Common myeloid progenitor, CD34-positive (primary cell): Measurements from ENCODE around the gene KLHL7.

Source experiments
- CTCF ChIA-PET: fragments of 350-600 bp; sonication (Branson Sonifier 250); formaldehyde crosslinking; loops from one replicate; lab custom pipeline; 2021; ENCODE audit warnings: antibody characterized with exemption; lab: Charles Lee
- POLR2A ChIA-PET: fragments of 350-600 bp; sonication (Branson Sonifier 250); formaldehyde crosslinking; loops from one replicate; lab custom pipeline; 2021; ENCODE audit warnings: antibody characterized with exemption; lab: Charles Lee
- DNase-seq, 3 donors: peaks; one replicate each; pipeline versions ENCODE4 v3.0.0 to v3.0.0-alpha.2; 2013
- H3K27ac ChIP-seq, 2 experiments: 1 replicate in 1 of 2; 2 replicates in 1 of 2; pipeline ENCODE4 v1.7.0; 2013; ENCODE audit warnings: inconsistent platforms in 2 of 2, low read length in 2 of 2, mild to moderate bottlenecking in 2 of 2, low read depth in 1 of 2, moderate library complexity in 1 of 2; ENCODE audit not compliant: severe bottlenecking in 2 of 2, insufficient read depth in 1 of 2, poor library complexity in 1 of 2
- H3K27me3 ChIP-seq, 5 experiments: replicated peaks in 2 of 5; 1 replicate in 3 of 5; 2 replicates in 2 of 5; pipeline versions ENCODE4 v1.6.1 to v1.7.0; 2013; ENCODE audit warnings: low read length in 4 of 5, mild to moderate bottlenecking in 2 of 5, moderate library complexity in 2 of 5, inconsistent platforms in 1 of 5; ENCODE audit not compliant: insufficient read depth in 5 of 5, control insufficient read depth in 4 of 5
- H3K36me3 ChIP-seq, 4 experiments: 1 replicate in 2 of 4; 2 replicates in 2 of 4; pipeline versions ENCODE4 v1.6.1 to v1.7.0; 2013; ENCODE audit warnings: low read length in 3 of 4, control low read depth in 1 of 4, mild to moderate bottlenecking in 1 of 4; ENCODE audit not compliant: control insufficient read depth in 4 of 4, insufficient read depth in 4 of 4
- H3K4me1 ChIP-seq, 4 experiments: 1 replicate in 3 of 4; 2 replicates in 1 of 4; pipeline versions ENCODE4 v1.6.1 to v1.7.1; 2013; ENCODE audit warnings: low read length in 3 of 4, mild to moderate bottlenecking in 3 of 4, control low read depth in 1 of 4, inconsistent platforms in 1 of 4, moderate library complexity in 1 of 4; ENCODE audit not compliant: control insufficient read depth in 4 of 4, insufficient read depth in 4 of 4; ENCODE audit errors: control extremely low read depth in 1 of 4
- H3K4me3 ChIP-seq, 7 experiments: 1 replicate in 4 of 7; 2 replicates in 3 of 7; pipeline versions ENCODE4 v1.5.1 to v1.7.0; 2013; ENCODE audit warnings: mild to moderate bottlenecking in 7 of 7, low read length in 6 of 7, moderate library complexity in 6 of 7, inconsistent platforms in 2 of 7, low read depth in 2 of 7, control low read depth in 1 of 7; ENCODE audit not compliant: insufficient read depth in 4 of 7, control insufficient read depth in 1 of 7; ENCODE audit errors: extremely low read depth in 1 of 7
- H3K9me3 ChIP-seq, 5 experiments: 1 replicate in 4 of 5; 2 replicates in 1 of 5; pipeline versions ENCODE4 v1.6.1 to v1.7.1; 2013; ENCODE audit warnings: low read length in 4 of 5, mild to moderate bottlenecking in 2 of 5, inconsistent platforms in 1 of 5, low read depth in 1 of 5, moderate library complexity in 1 of 5; ENCODE audit not compliant: control insufficient read depth in 4 of 5, insufficient read depth in 2 of 5; ENCODE audit errors: control extremely low read depth in 1 of 5
- WGBS: methylation state at CpG from one replicate; pipeline ENCODE4 v1.1.5; 2013; ENCODE audit not compliant: insufficient coverage; 5-methylcytosine and 5-hydroxymethylcytosine counted together

KLHL7 gene

GRCh38 chr7:23204241-23204640 lies 98.7 kb downstream of the KLHL7 start:
- DNase-seq = no peak
- CTCF ChIA-PET = interaction anchor here (0.6 to 1.0 kb wide), 3 partner anchors 7 to 15 kb away, joined by 3 read pairs; no protein-coding TSS in a partner anchor
- Histone ChIP-seq H3K9me3 (no peaks in the 10 kb centered on the region), H3K4me1 (peaks cover 0 to 8% (median 4%) of the 10 kb centered on the region in 4 experiments), H3K27me3 (peaks cover 3 to 22% (median 5%) of the 10 kb centered on the region in 5 experiments), H3K36me3 (peaks cover 3 to 24% (median 12%) of the 10 kb centered on the region in 4 experiments), H3K27ac (no peak overlapping the region), H3K4me3 (no peak overlapping the region)
- WGBS = no CpG with 5 or more reads among the region's 1 CpG
- POLR2A ChIA-PET = no interaction called here

GRCh38 chr7:23205577-23205908 lies 100.0 kb downstream of the KLHL7 start:
- Histone ChIP-seq H3K4me3 (peak overlapping the region in 5 of 7 experiments; percentile 37 to 63 (median 51)), H3K4me1 (peaks cover 0 to 8% (median 4%) of the 10 kb centered on the region in 4 experiments), H3K27ac (peak overlapping the region in 1 of 2 experiments; percentile 46), H3K27me3 (peaks cover 3 to 22% (median 5%) of the 10 kb centered on the region in 5 experiments), H3K36me3 (peaks cover 0 to 11% (median 2%) of the 10 kb centered on the region in 4 experiments), H3K9me3 (no peaks in the 10 kb centered on the region)
- DNase-seq = no peak
- ChIA-PET POLR2A (no interaction called here), CTCF (interaction anchor here (1.4 to 1.5 kb wide), 3 partner anchors 10 to 106 kb away, joined by 4 to 6 read pairs (median 5); no protein-coding TSS in a partner anchor)
- WGBS = no CpG with 5 or more reads among the region's 2 CpGs

DNA sequence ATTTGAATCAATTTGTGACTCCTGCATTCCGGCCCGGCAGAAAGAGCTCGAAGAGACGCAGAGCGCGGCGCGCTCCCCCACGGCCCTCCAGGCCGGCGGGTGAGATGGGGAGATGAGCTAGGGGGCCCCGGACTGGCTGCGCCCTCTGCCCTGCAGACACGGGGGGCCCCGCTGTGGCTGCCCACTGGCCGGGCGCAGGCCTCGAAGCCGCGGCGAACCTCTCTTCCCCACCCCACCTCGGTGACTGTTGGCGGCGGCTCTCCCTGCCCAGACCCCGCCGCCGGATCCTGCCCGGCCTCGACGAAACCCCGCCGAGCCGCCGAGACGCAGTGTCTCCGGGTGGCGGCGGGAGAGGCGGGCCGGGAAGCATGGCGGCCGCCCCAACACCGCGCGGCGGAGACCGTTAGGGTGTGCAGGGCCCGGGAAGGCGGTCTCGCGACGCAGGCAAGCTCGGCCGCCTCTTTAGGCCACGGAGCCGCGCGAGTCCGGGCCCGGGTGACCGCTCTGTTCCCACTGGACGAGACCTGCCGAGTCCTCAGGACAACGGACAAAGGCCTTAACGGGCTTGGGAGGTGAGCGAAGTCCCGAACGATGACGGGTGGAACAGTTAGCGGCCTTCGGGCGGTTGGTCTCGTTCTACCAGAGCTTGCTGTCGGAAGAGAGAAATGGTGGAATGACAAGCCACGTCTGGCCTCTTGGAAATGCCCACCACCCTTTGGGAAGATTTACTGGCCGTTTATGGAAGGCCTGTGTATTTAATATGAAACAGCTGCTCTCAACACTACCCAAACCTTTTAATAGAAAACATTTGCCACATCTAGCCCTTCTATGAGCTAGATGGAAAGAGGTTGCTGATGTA lies 100.6 kb downstream of the KLHL7 start:
- Histone ChIP-seq H3K9me3 (no peaks in the 10 kb centered on the region), H3K4me3 (peak overlapping the region in 5 of 7 experiments; percentile 37 to 63 (median 51)), H3K27ac (peak overlapping the region in 1 of 2 experiments; percentile 46), H3K27me3 (peaks cover 3 to 24% (median 5%) of the 10 kb centered on the region in 5 experiments), H3K4me1 (peaks cover 0 to 8% (median 4%) of the 10 kb centered on the region in 4 experiments), H3K36me3 (peaks cover 0 to 5% (median 2%) of the 10 kb centered on the region in 4 experiments)
- ChIA-PET CTCF (interaction anchor here (0.8 to 1.5 kb wide), 4 partner anchors 9 to 107 kb away, joined by 3 to 6 read pairs (median 4); no protein-coding TSS in a partner anchor), POLR2A (no interaction called here)
- peak in 2 of 3 donors; percentile 44 to 50 for DNase-seq
- 36% methylated on average over 68 of the region's 76 CpGs for WGBS

GRCh38 chr7:23207021-23207420 lies 101.4 kb downstream of the KLHL7 start:
- H3K4me1 ChIP-seq = peaks cover 0 to 8% (median 4%) of the 10 kb centered on the region in 4 experiments
- H3K36me3 ChIP-seq = no peaks in the 10 kb centered on the region
- peaks cover 3 to 24% (median 5%) of the 10 kb centered on the region in 5 experiments for H3K27me3 ChIP-seq
- H3K27ac ChIP-seq = no peak overlapping the region
- H3K4me3 ChIP-seq = peak overlapping the region in 3 of 7 experiments; percentile 47 to 63 (median 57)
- POLR2A ChIA-PET = no interaction called here
- H3K9me3 ChIP-seq = no peaks in the 10 kb centered on the region
- no CpG with 5 or more reads among the region's 2 CpGs for WGBS
- no peak for DNase-seq
- CTCF ChIA-PET = interaction anchor here (0.8 to 1.5 kb wide), 2 partner anchors 23 to 52 kb away, joined by 3 to 6 read pairs; no protein-coding TSS in a partner anchor

DNA sequence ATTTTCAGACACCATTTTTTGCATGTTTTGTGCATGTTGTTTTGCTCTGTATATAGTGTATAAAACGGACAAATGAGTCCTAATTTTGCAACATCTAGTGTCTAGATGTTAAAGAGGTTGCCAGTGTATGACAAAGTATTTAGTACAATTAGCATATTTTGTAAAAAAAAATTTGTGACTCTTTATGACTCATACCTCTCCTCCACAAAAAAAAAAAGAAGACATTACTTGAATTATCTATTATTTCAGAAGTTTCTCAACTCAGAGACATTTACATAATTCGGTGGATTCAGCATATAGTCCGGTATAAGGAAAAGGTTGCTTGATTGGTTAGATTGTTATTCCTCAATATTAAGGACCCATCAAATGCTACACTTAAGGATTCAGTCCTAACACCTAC lies 102.3 kb downstream of the KLHL7 start:
- POLR2A ChIA-PET = no interaction called here
- WGBS = no CpG with 5 or more reads among the region's 3 CpGs
- Histone ChIP-seq H3K4me1 (peaks cover 0 to 8% (median 4%) of the 10 kb centered on the region in 4 experiments), H3K27me3 (peaks cover 3 to 24% (median 5%) of the 10 kb centered on the region in 5 experiments), H3K9me3 (no peaks in the 10 kb centered on the region), H3K27ac (no peak overlapping the region), H3K4me3 (no peak overlapping the region), H3K36me3 (no peaks in the 10 kb centered on the region)
- no peak for DNase-seq
- CTCF ChIA-PET = no interaction called here

- Histone ChIP-seq H3K27me3 (peaks cover 3 to 24% (median 5%) of the 10 kb centered on the region in 5 experiments), H3K27ac (no peak overlapping the region), H3K36me3 (no peaks in the 10 kb centered on the region), H3K4me1 (peaks cover 0 to 8% (median 4%) of the 10 kb centered on the region in 4 experiments), H3K4me3 (no peak overlapping the region), H3K9me3 (no peaks in the 10 kb centered on the region)
- ChIA-PET CTCF (interaction anchor here (1.3 kb wide), 1 partner anchor 8 kb away, joined by 8 read pairs; no protein-coding TSS in a partner anchor), POLR2A (no interaction called here)
- no peak for DNase-seq
- WGBS = no CpG with 5 or more reads among the region's 4 CpGs
Observed at GRCh38 chr7:23208316-23208715, 102.7 kb downstream of the KLHL7 start.
